Stimulated activated CD8-positive, alpha-beta memory T cell treated with anti-CD3 and anti-CD28 coated beads, Interleukin-7, amount 100 ng/mL, for 4 hours (primary cell): Measurements from ENCODE around the gene AMOTL2.

Experiments
- DNase-seq, 2 donors: peaks; one replicate each; pipeline ENCODE4 v3.0.0-alpha.2; 2020; ENCODE audit warnings: low read depth in 2 of 2

The AMOTL2 gene

GRCh38 chr3:134334231-134334900, 39.9 kb downstream of the AMOTL2 start:
- no peak for DNase-seq

- no peak for DNase-seq
These were observed 40.6 kb downstream of the AMOTL2 start for GRCh38 chr3:134333522-134334181.

- DNase-seq, result no peak
These were observed 41.9 kb downstream of the AMOTL2 start for GRCh38 chr3:134332344-134332743.

DNA sequence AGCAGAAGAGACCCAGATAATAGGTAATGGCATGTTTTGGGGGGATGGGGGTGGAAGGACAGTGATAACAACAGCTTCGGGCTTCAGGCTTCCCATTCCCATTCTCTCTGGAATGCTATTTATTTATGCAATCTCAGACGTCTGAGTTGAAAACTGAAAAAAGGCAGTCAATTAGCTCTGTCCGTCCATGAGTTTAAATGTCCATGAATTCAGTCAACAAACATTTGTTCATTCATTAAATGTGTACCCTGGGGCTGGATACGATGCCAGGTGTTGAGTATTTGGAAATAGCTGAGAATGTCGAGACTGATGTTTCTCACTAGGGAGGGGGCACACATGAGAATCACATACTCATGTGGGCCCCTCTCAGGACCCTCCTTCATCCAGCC, 42.4 kb downstream of the AMOTL2 start:
- no peak for DNase-seq

DNA sequence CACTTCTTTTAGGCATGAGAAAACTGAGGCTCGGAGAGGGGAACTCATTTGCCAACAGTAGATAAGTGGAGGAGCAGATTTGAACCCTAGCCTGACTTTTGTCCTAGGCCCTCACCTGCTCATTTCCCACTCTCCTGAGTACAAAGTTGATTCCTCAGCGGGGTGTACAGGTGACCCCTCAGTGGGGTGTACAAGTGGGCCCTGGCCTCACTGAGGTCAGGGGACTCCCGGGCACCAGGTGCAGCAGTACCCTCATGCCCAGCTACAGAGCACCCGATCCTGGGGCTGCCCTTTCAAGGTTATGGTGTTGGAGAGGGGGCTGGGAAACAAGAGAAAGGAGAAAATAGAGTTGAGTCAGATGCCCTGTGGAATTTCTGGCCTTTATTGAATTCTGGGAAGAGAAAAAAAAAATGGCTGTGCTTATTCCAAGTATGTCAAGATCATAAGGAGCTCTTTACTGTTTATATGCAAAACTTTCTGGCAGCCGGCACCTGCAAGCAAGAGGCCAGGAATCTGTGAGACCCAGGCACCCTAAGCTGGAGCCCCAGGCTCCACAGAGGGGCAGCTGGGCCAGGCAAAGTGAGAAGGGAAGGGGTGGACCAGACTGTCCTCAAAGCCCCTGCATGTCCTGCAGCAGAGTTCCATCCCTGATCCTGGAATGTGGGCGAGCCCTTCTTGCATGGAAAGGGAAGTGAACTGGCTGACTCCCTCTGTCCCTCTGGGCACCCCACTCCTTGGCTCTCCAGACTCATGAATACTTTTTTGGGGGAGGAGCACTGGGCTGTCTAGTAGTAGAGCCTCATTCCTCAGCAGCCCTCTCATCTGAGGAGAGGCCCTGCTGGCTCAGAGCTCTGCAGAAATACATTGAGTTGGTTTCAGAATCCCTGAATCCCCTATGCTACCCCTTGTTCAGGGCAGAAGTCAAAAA, 43.1 kb downstream of the AMOTL2 start:
- DNase-seq, result no peak

DNA sequence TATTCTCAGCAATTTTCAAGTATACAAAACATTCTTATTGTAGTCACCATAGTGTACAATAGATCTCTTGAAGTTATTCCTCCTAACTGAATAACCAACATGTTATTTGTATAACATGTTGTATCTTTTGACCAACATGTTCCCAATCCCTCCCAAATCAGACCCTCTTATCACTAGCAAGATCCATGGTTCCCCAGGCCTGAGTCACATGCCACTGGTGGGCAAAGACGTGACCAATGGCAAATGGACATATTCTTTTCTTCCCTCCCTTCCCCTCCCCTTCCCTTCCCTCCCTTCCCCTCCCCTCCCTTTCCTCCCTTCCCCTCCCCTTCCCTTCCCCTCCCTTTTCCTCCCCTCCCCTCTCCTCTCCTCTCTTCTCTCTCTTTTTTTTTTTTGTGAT, 45.4 kb downstream of the AMOTL2 start:
- DNase-seq, result no peak

- no peak for DNase-seq
These were observed 46.1 kb downstream of the AMOTL2 start for GRCh38 chr3:134328147-134328591.

GRCh38 chr3:134327594-134327975, 46.7 kb downstream of the AMOTL2 start:
- DNase-seq, result no peak

DNA sequence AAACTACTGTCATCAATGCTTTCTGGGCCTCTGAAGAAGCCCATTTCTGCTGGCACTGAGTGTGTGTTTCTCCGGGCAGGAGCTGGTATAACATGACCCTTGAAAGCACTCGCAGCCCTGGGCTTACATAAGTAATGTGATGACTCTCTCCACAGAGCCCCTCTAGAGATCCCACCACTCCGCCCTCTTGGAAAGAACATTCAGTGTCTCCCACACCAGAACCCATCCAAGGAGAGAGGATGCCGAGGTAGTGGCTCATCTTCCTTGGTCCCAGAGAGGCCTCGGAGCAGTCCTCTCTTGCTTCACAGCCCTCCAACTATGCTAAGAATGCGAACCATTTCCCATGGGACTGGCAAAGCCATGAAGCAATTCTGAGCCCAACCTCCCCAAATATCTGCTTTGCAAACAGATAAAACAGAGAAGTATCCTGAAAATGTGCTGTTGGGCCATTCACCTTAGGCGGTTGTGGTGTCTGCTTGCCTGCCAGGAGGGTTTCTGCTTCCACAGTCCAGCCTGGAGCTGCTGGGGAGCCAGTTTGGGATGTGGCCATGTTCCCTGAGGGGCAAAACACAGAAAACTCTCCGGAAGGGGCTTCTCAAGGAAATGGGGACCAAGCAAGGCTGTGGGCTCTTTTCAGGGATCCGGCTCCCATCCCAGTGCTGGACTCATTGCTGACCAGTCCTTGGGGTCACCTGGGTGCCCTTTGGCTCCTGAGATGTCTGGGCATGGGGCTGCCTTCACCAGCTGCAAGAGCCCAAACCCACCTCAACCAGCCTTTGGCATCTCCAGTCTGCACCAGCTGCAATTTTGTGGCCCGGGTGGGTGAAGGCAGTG, 47.3 kb downstream of the AMOTL2 start:
- DNase-seq, result no peak

- DNase-seq, result no peak
These were observed 48.1 kb downstream of the AMOTL2 start for GRCh38 chr3:134326126-134326525.

DNA sequence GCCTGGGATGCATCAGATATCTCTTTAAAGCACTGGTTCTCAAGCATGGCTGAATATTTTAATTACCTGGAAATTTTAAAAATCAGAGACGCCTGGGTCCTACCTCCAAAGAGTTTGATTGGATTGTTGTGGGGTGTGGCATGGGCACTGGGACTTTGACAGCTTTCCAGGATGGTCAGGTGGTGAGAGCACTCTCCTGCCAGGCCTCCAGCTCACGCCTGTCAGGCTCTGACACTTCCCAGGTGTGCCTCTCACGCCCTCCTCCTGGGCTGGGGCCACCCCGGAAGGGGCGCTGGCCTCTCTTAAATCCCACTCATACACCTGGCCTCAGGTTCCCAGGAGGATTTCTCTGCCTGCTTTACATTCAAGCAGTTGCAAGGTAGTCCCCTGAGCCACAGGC, 48.5 kb downstream of the AMOTL2 start:
- DNase-seq, result no peak

GRCh38 chr3:134325061-134325705, 49.1 kb downstream of the AMOTL2 start:
- DNase-seq, result no peak

- no peak for DNase-seq
These were observed 50.0 kb downstream of the AMOTL2 start for GRCh38 chr3:134323966-134324962.

GRCh38 chr3:134322286-134322685, 52.0 kb downstream of the AMOTL2 start:
- no peak for DNase-seq

GRCh38 chr3:134320749-134321148, 53.5 kb downstream of the AMOTL2 start:
- no peak for DNase-seq

DNA sequence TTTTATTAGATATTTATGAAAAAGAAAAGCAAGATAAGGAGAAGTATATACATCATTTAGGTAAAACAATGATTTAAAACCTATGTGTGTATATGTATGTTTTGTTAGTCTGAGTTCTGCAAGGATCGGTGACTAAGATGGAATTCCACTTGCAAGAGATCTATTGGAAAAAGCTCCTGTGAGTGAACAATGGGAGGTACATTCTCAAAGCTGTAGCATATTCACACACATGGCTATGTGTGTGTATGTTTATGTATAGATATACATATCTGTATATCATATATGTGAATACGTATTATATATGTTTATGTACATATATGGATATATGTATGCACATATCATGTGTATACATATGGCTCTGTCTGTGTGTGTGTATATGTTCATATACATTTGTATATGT, 54.3 kb downstream of the AMOTL2 start:
- DNase-seq, result no peak

GRCh38 chr3:134318166-134318565, 56.1 kb downstream of the AMOTL2 start:
- DNase-seq, result no peak

- no peak for DNase-seq
These were observed 56.9 kb downstream of the AMOTL2 start for GRCh38 chr3:134317106-134317947.
